ENCODE data around the gene STAT5B.
"Not testable (repeated sequence)": the region's sequence is repeated elsewhere in the genome, so short reads cannot be mapped to it uniquely, and the experiment has no call there.

The STAT5B gene

GRCh38 chr17:42264366-42264765 is 11.8 kb downstream of the STAT5B start:
- not testable (repeated sequence) for DNase-seq

GRCh38 chr17:42260318-42260717 is 15.9 kb downstream of the STAT5B start:
- no peak for DNase-seq

- DNase-seq: no peak
These were observed 20.7 kb downstream of the STAT5B start for GRCh38 chr17:42255445-42255844.

- DNase-seq: no peak
These were observed 22.6 kb downstream of the STAT5B start for GRCh38 chr17:42253578-42253977.

GRCh38 chr17:42252597-42253550 is 23.3 kb downstream of the STAT5B start:
- DNase-seq: no peak

- no peak for DNase-seq
These were observed 25.1 kb downstream of the STAT5B start for GRCh38 chr17:42251115-42251514.

- no peak for DNase-seq
These were observed 26.3 kb downstream of the STAT5B start for GRCh38 chr17:42249681-42250446.

GRCh38 chr17:42248351-42249179 is 27.6 kb downstream of the STAT5B start:
- DNase-seq: peak; percentile 45

- DNase-seq: no peak
These were observed 28.5 kb downstream of the STAT5B start for GRCh38 chr17:42247734-42248133.

GRCh38 chr17:42246515-42246914 is 29.7 kb downstream of the STAT5B start:
- DNase-seq: no peak

- DNase-seq: not testable (repeated sequence)
These were observed 31.0 kb downstream of the STAT5B start for GRCh38 chr17:42245183-42245582.

GRCh38 chr17:42244116-42244515 is 32.1 kb downstream of the STAT5B start:
- not testable (repeated sequence) for DNase-seq

- no peak for DNase-seq
These were observed 32.7 kb downstream of the STAT5B start for GRCh38 chr17:42243493-42243982.

GRCh38 chr17:42241871-42242270 is 34.3 kb downstream of the STAT5B start:
- no peak for DNase-seq

GRCh38 chr17:42240863-42241262 is 35.3 kb downstream of the STAT5B start:
- DNase-seq: not testable (repeated sequence)

- no peak for DNase-seq
These were observed 36.0 kb downstream of the STAT5B start for GRCh38 chr17:42240201-42240600.

- not testable (repeated sequence) for DNase-seq
These were observed 36.6 kb downstream of the STAT5B start for GRCh38 chr17:42239576-42239975.

- no peak for DNase-seq
These were observed 39.4 kb downstream of the STAT5B start for GRCh38 chr17:42236760-42237159.

- DNase-seq: no peak
These were observed 42.2 kb downstream of the STAT5B start for GRCh38 chr17:42233994-42234393.

- DNase-seq: no peak
These were observed 43.0 kb downstream of the STAT5B start for GRCh38 chr17:42233156-42233555.

GRCh38 chr17:42230225-42230624 is 46.0 kb downstream of the STAT5B start:
- no peak for DNase-seq

- DNase-seq: no peak
These were observed 48.1 kb downstream of the STAT5B start for GRCh38 chr17:42227849-42228700.
